ENCODE results near the gene C16orf46. TPM values are rescaled to one million over a fixed set of nuclear protein-coding genes. Genes with fewer than 3 reads are reported as not detected.

Gene C16orf46
- total RNA-seq, 1 donor, result 2.2 TPM

DNA sequence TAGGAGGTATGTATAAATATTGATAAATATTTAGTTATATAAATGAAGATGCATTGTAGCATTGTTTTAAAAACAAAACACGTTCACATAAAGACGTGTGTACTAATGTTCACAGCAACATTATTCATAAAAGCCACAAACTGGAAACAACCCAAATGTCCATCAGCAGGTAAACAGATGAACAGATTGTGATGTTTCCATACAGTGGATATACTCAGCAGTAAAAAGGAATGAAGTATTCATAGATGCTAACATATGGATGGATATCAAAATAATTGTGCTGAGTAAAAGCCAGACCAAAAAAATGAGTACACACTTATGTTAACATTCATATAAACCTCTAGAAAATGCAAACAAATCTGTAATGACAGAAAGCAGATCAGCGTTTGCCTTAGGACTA is 64.1 kb downstream of the C16orf46 start:
- no peaks in the 10 kb centered on the region for H3K27me3 ChIP-seq (ENCODE audit: insufficient read depth, low read length)
- DNase-seq (ENCODE audit: insufficient read length, low spot score, missing footprints), result no peak
- peaks cover 4% of the 10 kb centered on the region for H3K4me1 ChIP-seq (ENCODE audit: insufficient read depth, low read length)
- H3K9me3 ChIP-seq (ENCODE audit: low read depth, low read length), result no peaks in the 10 kb centered on the region
- H3K36me3 ChIP-seq (ENCODE audit: insufficient read depth, low read length), result peaks cover 40% of the 10 kb centered on the region
- H2AFZ ChIP-seq (ENCODE audit: low read length), result no peak overlapping the region
- H3K79me2 ChIP-seq (ENCODE audit: insufficient read depth, low read length), result peaks cover 40% of the 10 kb centered on the region
- TF ChIP-seq, protein P1, sequence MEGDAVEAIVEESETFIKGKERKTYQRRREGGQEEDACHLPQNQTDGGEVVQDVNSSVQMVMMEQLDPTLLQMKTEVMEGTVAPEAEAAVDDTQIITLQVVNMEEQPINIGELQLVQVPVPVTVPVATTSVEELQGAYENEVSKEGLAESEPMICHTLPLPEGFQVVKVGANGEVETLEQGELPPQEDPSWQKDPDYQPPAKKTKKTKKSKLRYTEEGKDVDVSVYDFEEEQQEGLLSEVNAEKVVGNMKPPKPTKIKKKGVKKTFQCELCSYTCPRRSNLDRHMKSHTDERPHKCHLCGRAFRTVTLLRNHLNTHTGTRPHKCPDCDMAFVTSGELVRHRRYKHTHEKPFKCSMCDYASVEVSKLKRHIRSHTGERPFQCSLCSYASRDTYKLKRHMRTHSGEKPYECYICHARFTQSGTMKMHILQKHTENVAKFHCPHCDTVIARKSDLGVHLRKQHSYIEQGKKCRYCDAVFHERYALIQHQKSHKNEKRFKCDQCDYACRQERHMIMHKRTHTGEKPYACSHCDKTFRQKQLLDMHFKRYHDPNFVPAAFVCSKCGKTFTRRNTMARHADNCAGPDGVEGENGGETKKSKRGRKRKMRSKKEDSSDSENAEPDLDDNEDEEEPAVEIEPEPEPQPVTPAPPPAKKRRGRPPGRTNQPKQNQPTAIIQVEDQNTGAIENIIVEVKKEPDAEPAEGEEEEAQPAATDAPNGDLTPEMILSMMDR (IDR thresholded peaks at IDR 0.05; ENCODE audit: extremely low read depth, low read depth, low read length), result no peak
- H3K27ac ChIP-seq (ENCODE audit: low read depth, low read length), result no peak overlapping the region
- no peak overlapping the region for H3K4me2 ChIP-seq (ENCODE audit: insufficient read depth, low read length)
- H4K20me1 ChIP-seq (ENCODE audit: insufficient read depth, low read length), result no peaks in the 10 kb centered on the region
- no peak overlapping the region for H3K4me3 ChIP-seq (ENCODE audit: insufficient read depth, low read length)

Small RNA genes lying within 50 kb of the gene (small RNA-seq; reads per million reads assigned to genes)
- gene AC092718.3, result not detected
- not detected for gene RNU6-1191P

Other genes with a start within 250 kb of the C16orf46 start
- gene CMC2, start 70.4 kb downstream of the C16orf46 start, total RNA-seq, result 13.6 and 18.5 TPM in 2 replicates
- gene CENPN, start 70.0 kb downstream of the C16orf46 start, total RNA-seq, result 19.9 and 20.6 TPM in 2 replicates
- 61.2 and 64.5 TPM in 2 replicates for gene ATMIN, start 41.4 kb downstream of the C16orf46 start, total RNA-seq
- gene GCSH, start 19.2 kb upstream of the C16orf46 start, total RNA-seq, result 18.1 and 19.2 TPM in 2 replicates
- not detected in 2 replicates for gene BCO1, start 161.5 kb upstream of the C16orf46 start, total RNA-seq
- gene GAN, start 237.7 kb upstream of the C16orf46 start, total RNA-seq, result 10.3 and 10.9 TPM in 2 replicates

Measured in osteoblast (primary cell).